HG03378 (cell line): ENCODE data around the gene B4GALT5.
A peak's percentile ranks its signal among the peaks of the same experiment; 100 is the strongest.

Source experiments
- ATAC-seq: cut with Tn5 transposase; IDR thresholded peaks from one replicate; pipeline ENCODE4 v1.9.1; 2021; ENCODE audit warnings: mild to moderate bottlenecking, moderate library complexity; ENCODE audit not compliant: unreplicated experiment

B4GALT5 gene

GRCh38 chr20:49701916-49702315 lies 11.8 kb downstream of the B4GALT5 start:
- no peak for ATAC-seq

- ATAC-seq = no peak
Measured at GRCh38 chr20:49701241-49701790, 12.4 kb downstream of the B4GALT5 start.

- ATAC-seq = no peak
Measured at GRCh38 chr20:49700411-49701185, 13.1 kb downstream of the B4GALT5 start.

GRCh38 chr20:49699200-49699992 lies 14.3 kb downstream of the B4GALT5 start:
- peak; percentile 88 for ATAC-seq

- ATAC-seq = no peak
Measured at GRCh38 chr20:49698477-49698876, 15.2 kb downstream of the B4GALT5 start.

GRCh38 chr20:49697071-49697470 lies 16.6 kb downstream of the B4GALT5 start:
- no peak for ATAC-seq

GRCh38 chr20:49696594-49696993 lies 17.1 kb downstream of the B4GALT5 start:
- ATAC-seq = no peak

GRCh38 chr20:49695830-49696229 lies 17.8 kb downstream of the B4GALT5 start:
- ATAC-seq = no peak

GRCh38 chr20:49694450-49695071 lies 19.1 kb downstream of the B4GALT5 start:
- ATAC-seq = no peak

- no peak for ATAC-seq
Measured at GRCh38 chr20:49693435-49694171, 20.1 kb downstream of the B4GALT5 start.

GRCh38 chr20:49692941-49693340 lies 20.7 kb downstream of the B4GALT5 start:
- ATAC-seq = no peak

GRCh38 chr20:49691818-49692568 lies 21.7 kb downstream of the B4GALT5 start:
- no peak for ATAC-seq

- no peak for ATAC-seq
Measured at GRCh38 chr20:49690899-49691620, 22.6 kb downstream of the B4GALT5 start.

- peak; percentile 48 for ATAC-seq
Measured at GRCh38 chr20:49687595-49688567, 25.8 kb downstream of the B4GALT5 start.

- ATAC-seq = no peak
Measured at GRCh38 chr20:49685809-49686208, 27.9 kb downstream of the B4GALT5 start.

- no peak for ATAC-seq
Measured at GRCh38 chr20:49685161-49685601, 28.5 kb downstream of the B4GALT5 start.

GRCh38 chr20:49684335-49684997 lies 29.2 kb downstream of the B4GALT5 start:
- ATAC-seq = no peak

GRCh38 chr20:49682798-49683197 lies 30.9 kb downstream of the B4GALT5 start:
- ATAC-seq = no peak
